K562 (cell line): Measurements from ENCODE around the gene CTDSP2. TPM values are rescaled to one million over a fixed set of nuclear protein-coding genes. Genes with fewer than 3 reads are reported as not detected.
A peak's percentile ranks its signal among the peaks of the same experiment; 100 is the strongest.

Experiments used
- ATAC-seq: fragments of 200-7000 bp; cut with Tn5 transposase; 3 replicates; pipeline ENCODE4 v1.9.1; 2020; ENCODE audit warnings: moderate library complexity
- BruUV-seq: library from RNA; stranded (reverse); fragments of 400-500 nt; replicated peaks from 2 replicates; lab custom pipeline; 2021; lab: Mats Ljungman, UMichigan
- CTCF ChIA-PET: fragments of 300-600 bp; formaldehyde crosslinking; extraction: SDS; loops from one replicate; lab custom pipeline; 2021; ENCODE audit warnings: low intra/inter-chr PET ratio; lab: Yijun Ruan, JAX
- POLR2A ChIA-PET: fragments of 300-600, 350-650 bp; sonication (Branson Sonifier 250); formaldehyde crosslinking; extraction: SDS; loops from one replicate; lab custom pipeline; 2021; ENCODE audit warnings: antibody characterized with exemption, inconsistent platforms; lab: Yijun Ruan, JAX
- DNase-seq, 4 experiments: peaks; one replicate each; pipeline versions ENCODE4 v3.0.0 to v3.0.0-alpha.2; 2011 to 2018; ENCODE audit warnings: low spot score in 3 of 4, mixed read lengths in 3 of 4; ENCODE audit errors: extremely low read depth in 1 of 4
- FAIRE-seq: peaks from 2 replicates; lab custom pipeline; 2011; peaks lifted over from hg19 to GRCh38; lab: Jason Lieb, UNC
- H2AFZ ChIP-seq: 2 replicates; pipeline ENCODE4 v1.6.0; 2011; ENCODE audit warnings: low read depth, low read length, control low read depth, inconsistent platforms
- H3K27ac ChIP-seq: fragments of 200-600 bp; 3 replicates; pipeline ENCODE4 v1.8.0; 2011; ENCODE audit warnings: low read depth, mild to moderate bottlenecking, control low read depth, inconsistent platforms, low read length, moderate library complexity, mixed read lengths; ENCODE audit errors: extremely low read depth
- H3K27me3 ChIP-seq, 2 experiments: fragments of 300-600 bp in 1 of 2; 2 replicates in 1 of 2; 3 replicates in 1 of 2; pipeline versions ENCODE4 v1.6.0 to v1.8.0; 2011; ENCODE audit warnings: inconsistent platforms in 2 of 2, low read length in 2 of 2, mild to moderate bottlenecking in 1 of 2, mixed read lengths in 1 of 2, moderate library complexity in 1 of 2; ENCODE audit not compliant: control insufficient read depth in 2 of 2, insufficient read depth in 2 of 2
- H3K36me3 ChIP-seq: fragments of 300-600 bp; 3 replicates; pipeline ENCODE4 v1.8.0; 2011; ENCODE audit warnings: mild to moderate bottlenecking, low read length, inconsistent platforms; ENCODE audit not compliant: control insufficient read depth, insufficient read depth
- H3K4me1 ChIP-seq, 2 experiments: fragments of 200-600 bp in 1 of 2; replicated peaks in 1 of 2; 2 replicates in 1 of 2; 3 replicates in 1 of 2; pipeline versions ENCODE4 v1.5.1 to v1.8.0; 2011; ENCODE audit warnings: inconsistent platforms in 2 of 2, low read length in 2 of 2, mild to moderate bottlenecking in 1 of 2, mixed read lengths in 1 of 2, moderate library complexity in 1 of 2; ENCODE audit not compliant: control insufficient read depth in 2 of 2, insufficient read depth in 2 of 2
- H3K4me2 ChIP-seq: 2 replicates; pipeline ENCODE4 v1.6.1; 2011; ENCODE audit warnings: low read length, control low read depth, inconsistent platforms, mixed read lengths; ENCODE audit not compliant: insufficient read depth
- H3K4me3 ChIP-seq: fragments of 200-600 bp; sonication (generic), shearing (Covaris generic); 2 replicates; pipeline ENCODE4 v1.5.1; 2016; ENCODE audit warnings: control low read depth, inconsistent platforms
- H3K79me2 ChIP-seq: fragments of 200-600 bp; 3 replicates; pipeline ENCODE4 v1.8.0; 2011; ENCODE audit warnings: low read length, inconsistent platforms; ENCODE audit not compliant: control insufficient read depth, insufficient read depth
- H3K9ac ChIP-seq, 2 experiments: 2 replicates each; pipeline versions ENCODE4 v1.6.0 to v1.6.1; 2011; ENCODE audit warnings: low read depth in 2 of 2, low read length in 2 of 2, control low read depth in 1 of 2, inconsistent platforms in 1 of 2, mild to moderate bottlenecking in 1 of 2, mixed read lengths in 1 of 2; ENCODE audit not compliant: insufficient read depth in 1 of 2
- H3K9me1 ChIP-seq: one replicate; pipeline ENCODE4 v1.6.0; 2011; ENCODE audit warnings: inconsistent platforms, mild to moderate bottlenecking, low read length, moderate library complexity; ENCODE audit not compliant: control insufficient read depth, insufficient read depth
- H3K9me3 ChIP-seq: replicated peaks from 2 replicates; pipeline ENCODE4 v1.5.1; 2011; ENCODE audit warnings: low read depth, low read length, inconsistent platforms; ENCODE audit not compliant: control insufficient read depth, insufficient read depth
- H4K20me1 ChIP-seq: replicated peaks from 2 replicates; pipeline ENCODE4 v1.6.1; 2011; ENCODE audit warnings: low read length, inconsistent platforms, mixed read lengths; ENCODE audit not compliant: control insufficient read depth, insufficient read depth
- CEBPG ChIP-seq, 3 experiments: fragments of 200-800 bp in 1 of 3; sonication (Bioruptor generic) in 1 of 3; sonication (generic) in 1 of 3; formaldehyde crosslinking in 1 of 3; IDR thresholded peaks in 2 of 3; conservative IDR thresholded peaks in 1 of 3; 2 replicates each; pipeline versions ENCODE4 v1.6.1 to v1.8.0; 2016 to 2022; ENCODE audit warnings: missing compliant biosample characterization in 2 of 3, missing genetic modification characterization in 2 of 3, mild to moderate bottlenecking in 1 of 3, missing genetic modification reagents in 1 of 3
- GTF2E2 ChIP-seq: fragments of 200-800 bp; sonication (Bioruptor generic); IDR thresholded peaks from 2 replicates; pipeline ENCODE4 v1.6.1; 2016; ENCODE audit warnings: missing genetic modification characterization, missing compliant biosample characterization
- PHB2 ChIP-seq: fragments of 450-650 bp; IDR thresholded peaks from 2 replicates; pipeline ENCODE4 v1.6.1; 2017; ENCODE audit warnings: low read depth
- ZNF274 ChIP-seq: IDR thresholded peaks from 2 replicates; pipeline ENCODE4 v1.6.1; 2011; ENCODE audit warnings: low read depth, mild to moderate bottlenecking, low read length, moderate library complexity, borderline replicate concordance
- WGBS: fragments of 100-300 bp; shearing (Covaris generic); methylation state at CpG from one replicate; pipeline ENCODE4 v1.1.6; 2016; ENCODE audit warnings: low coverage, mixed read lengths; ENCODE audit not compliant: insufficient coverage; ENCODE audit errors: missing lambda C conversion rate; 5-methylcytosine and 5-hydroxymethylcytosine counted together
- in situ Hi-C: fragments of 300-500 bp; cut with MboI; formaldehyde crosslinking; loops from 4 replicates; pipeline ENCODE4 v1.15.0; 2018; ENCODE audit warnings: inconsistent platforms, mixed read lengths
- intact Hi-C: fragments of 100-400 bp; cut with micrococcal nuclease; formaldehyde crosslinking; loops from 2 replicates; pipeline ENCODE4 v1.14.2; 2022
- polyA plus RNA-seq, 8 experiments: library from polyadenylated mRNA; depleted of rRNA in 4 of 8; stranded (reverse) in 5 of 8; unstranded in 3 of 8; fragments of >200 nt; fragmentation: Nextera tagmentation in 2 of 8; fragmentation: Illumina TruSeq in 1 of 8; extraction: Ambion mirVana in 2 of 8; extraction: Trizol in 1 of 8; gene quantifications; 2 replicates each; pipeline versions ENCODE4 v1.2.1 to v1.2.3, GENCODE V29; 2011 to 2014; ENCODE audit warnings: inconsistent platforms in 1 of 8, missing spikeins in 1 of 8
- total RNA-seq, 7 experiments: library from RNA; depleted of rRNA in 6 of 7; stranded (reverse); fragments of >200 nt in 6 of 7; fragmentation: Illumina TruSeq in 2 of 7; extraction: Trizol in 2 of 7; gene quantifications; 2 replicates each; pipeline versions ENCODE4 v1.2.1 to v1.2.3, GENCODE V29; 2011 to 2021; ENCODE audit warnings: low replicate concordance in 1 of 7

CTDSP2 gene
- total and polyA plus RNA-seq, 9 of the 15 experiments (the other 6 are each of a cell fraction or from before 2014, with no cell fraction given) = 20.4 to 108 (median 47.7) TPM

DNA sequence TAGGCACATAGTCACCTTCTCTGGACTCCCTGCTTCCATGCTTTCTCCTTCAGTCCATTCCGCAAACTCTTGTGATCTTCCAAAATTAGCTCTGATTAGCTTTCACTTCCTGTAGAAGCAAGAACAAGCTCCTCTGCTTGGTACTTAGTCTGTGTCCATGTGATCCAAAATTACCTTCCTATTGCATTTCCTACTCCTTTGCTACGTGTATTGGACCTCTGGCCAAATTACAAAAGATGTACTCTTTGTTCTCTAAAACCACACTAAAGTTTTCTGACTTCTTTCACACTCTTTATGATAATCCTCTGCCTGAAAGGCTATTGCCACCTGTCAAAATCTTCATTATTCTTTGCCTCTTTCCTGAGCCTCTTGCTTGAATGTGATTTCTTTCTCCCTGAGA, 64.7 kb downstream of the CTDSP2 start:
- Histone ChIP-seq H3K9ac (peak overlapping the region in 1 of 2 experiments; percentile 89; a peak in 1 of 4 replicates), H3K9me1 (no peaks in the 10 kb centered on the region), H3K4me1 (peaks cover 8 to 12% of the 10 kb centered on the region in 2 experiments; a peak in 4 of 5 replicates), H4K20me1 (no peaks in the 10 kb centered on the region), H3K79me2 (peaks cover 28% of the 10 kb centered on the region), H3K27ac (peak overlapping the region; percentile 55), H2AFZ (peak overlapping the region; percentile 86; the same call in 1 of the 2 replicates), H3K36me3 (peaks cover 37% of the 10 kb centered on the region), H3K27me3 (no peaks in the 10 kb centered on the region), H3K4me2 (0 out of 2 replicates have a peak overlapping the region, but pooled peaks have one; percentile 96), H3K9me3 (no peaks in the 10 kb centered on the region), H3K4me3 (no peak overlapping the region)
- FAIRE-seq (peak; percentile 19), DNase-seq (no peak), ATAC-seq (no peak)
- 44% methylated on average over 2 of the region's 2 CpGs for WGBS
- no TSS peak for BruUV-seq
- intact Hi-C loops (no loop called here), in situ Hi-C loops (no loop called here)
- TF ChIP-seq GTF2E2 (tag) (peak; percentile 75; the same call in 1 of the 2 replicates), PHB2 (no peak)
- ChIA-PET CTCF (interaction anchor here (0.5 to 1.9 kb wide), 2 partner anchors 122 to 199 kb away, joined by 4 to 14 read pairs; no protein-coding TSS in a partner anchor), POLR2A (interaction anchor here (0.6 to 1.6 kb wide), 4 partner anchors 9 to 323 kb away, joined by 3 to 9 read pairs (median 3); partner anchors contain the start of genes EEF1AKMT3 and METTL1)

- Histone ChIP-seq H3K9me1 (no peaks in the 10 kb centered on the region), H3K27ac (peak overlapping the region; percentile 2; the same call in 1 of the 3 replicates), H3K4me3 (no peak overlapping the region), H3K4me2 (no peak overlapping the region), H2AFZ (no peak overlapping the region), H3K4me1 (peaks cover 8 to 12% of the 10 kb centered on the region in 2 experiments; a peak in 4 of 5 replicates), H3K79me2 (peaks cover 26% of the 10 kb centered on the region), H4K20me1 (no peaks in the 10 kb centered on the region), H3K27me3 (no peaks in the 10 kb centered on the region), H3K36me3 (peaks cover 32% of the 10 kb centered on the region), H3K9me3 (no peaks in the 10 kb centered on the region), H3K9ac (no peak overlapping the region)
- no peak for ATAC-seq
- no peak for DNase-seq
- no peak for FAIRE-seq
- CTCF ChIA-PET = interaction anchor here (0.5 to 0.9 kb wide), 2 partner anchors 10 to 198 kb away, joined by 3 to 4 read pairs; partner anchors contain the start of gene METTL1
- intact Hi-C loops (no loop called here), in situ Hi-C loops (no loop called here)
- TF ChIP-seq CEBPG (CRISPR knock-in tag; IDR thresholded peaks at IDR 0.05) (no peak), CEBPG (tag; conservative IDR thresholded peaks at IDR 0.05 in 1 of 2, IDR thresholded peaks at IDR 0.05 in 1 of 2) (0 out of 4 replicates have a peak, but pooled peaks of 1 of the 2 experiments have one; percentile 24), ZNF274 (no peak)
- BruUV-seq = no TSS peak
- POLR2A ChIA-PET = interaction anchor here (0.6 to 1.6 kb wide), 6 partner anchors 9 to 322 kb away, joined by 3 to 9 read pairs (median 3); partner anchors contain the start of genes EEF1AKMT3 and METTL1
- WGBS = 87% methylated on average over 3 of the region's 3 CpGs
These were observed 65.3 kb downstream of the CTDSP2 start for GRCh38 chr12:57781244-57781643.
